Gastroesophageal sphincter (tissue), 4 donors: ENCODE measurements around the gene HBG1. TPM values are rescaled to one million over a fixed set of nuclear protein-coding genes. Genes with fewer than 3 reads are reported as not detected.

Experiments
- ATAC-seq: fragments of 150-250 bp; one replicate; pipeline ENCODE4 v1.9.1; 2016; ENCODE audit warnings: mild to moderate bottlenecking, moderate library complexity
- H3K27ac ChIP-seq, 4 donors: fragments of 200-600 bp; sonication (generic) in 3 of 4; 1 replicate in 3 of 4; 2 replicates in 1 of 4; pipeline ENCODE4 v1.5.1; 2016 to 2019
- H3K27me3 ChIP-seq: fragments of 200-600 bp; sonication (generic); one replicate; pipeline ENCODE4 v1.5.1; 2019
- H3K36me3 ChIP-seq, 2 donors: fragments of 200-600 bp; sonication (generic); one replicate each; pipeline ENCODE4 v1.5.1; 2019; ENCODE audit warnings: control low read depth in 1 of 2
- H3K4me1 ChIP-seq, 3 donors: fragments of 200-600 bp; sonication (generic); 1 replicate in 2 of 3; 2 replicates in 1 of 3; pipeline ENCODE4 v1.5.1; 2016 to 2019; ENCODE audit warnings: control low read depth in 2 of 3
- H3K4me3 ChIP-seq, 2 donors: fragments of 200-600 bp; sonication (generic); one replicate each; pipeline ENCODE4 v1.5.1; 2019; ENCODE audit warnings: mild to moderate bottlenecking in 1 of 2, moderate library complexity in 1 of 2
- H3K9me3 ChIP-seq, 3 donors: fragments of 200-600 bp; sonication (generic); one replicate each; pipeline ENCODE4 v1.5.1; 2017 to 2019; ENCODE audit warnings: control low read depth in 2 of 3
- CTCF ChIP-seq, 4 experiments: fragments of 200-600 bp in 2 of 4; fragments of 450-650 bp in 2 of 4; sonication (generic) in 1 of 4; IDR thresholded peaks; one replicate each; pipeline ENCODE4 v1.5.1; 2017 to 2019; ENCODE audit warnings: antibody characterized with exemption in 4 of 4, mild to moderate bottlenecking in 2 of 4, moderate library complexity in 2 of 4
- EP300 ChIP-seq: sonication (generic); formaldehyde crosslinking; IDR thresholded peaks from one replicate; pipeline ENCODE4 v1.6.1; 2017; ENCODE audit warnings: antibody characterized with exemption, mild to moderate bottlenecking
- POLR2A ChIP-seq, 2 donors: fragments of 450-650 bp; IDR thresholded peaks; one replicate each; pipeline ENCODE4 v1.6.1; 2017; ENCODE audit warnings: antibody characterized with exemption in 2 of 2, mild to moderate bottlenecking in 2 of 2, moderate library complexity in 1 of 2
- POLR2AphosphoS5 ChIP-seq: sonication (generic); formaldehyde crosslinking; IDR thresholded peaks from one replicate; pipeline ENCODE4 v1.6.1; 2017; ENCODE audit warnings: antibody characterized with exemption
- WGBS, 2 donors: methylation state at CpG; one replicate each; pipeline ENCODE4 v1.1.5; 2018; ENCODE audit warnings: low coverage in 1 of 2; 5-methylcytosine and 5-hydroxymethylcytosine counted together
- total RNA-seq, 4 donors: library from RNA; depleted of rRNA; stranded (reverse); fragments of >200 nt; gene quantifications; one replicate each; pipeline ENCODE4 v1.1.0, GENCODE V29; 2016

HBG1 gene
- total RNA-seq, 4 donors from 2014 or later = not detected

GRCh38 chr11:5200582-5200981 is 49.1 kb downstream of the HBG1 start, which contains the start of gene OR51V1:
TSS of gene OR51V1 (minus strand) at chr11:5200682. CDS start at chr11:5200682, 0 bp downstream.
- 50 to 57% methylated on average over 1 of the region's 1 CpG for WGBS, 2 donors
- Histone ChIP-seq H3K4me1 (no peaks in the 10 kb centered on the region), H3K27ac (no peak within 1 kb of the TSS), H3K9me3 (no peaks in the 10 kb centered on the region), H3K36me3 (no peaks in the 10 kb centered on the region), H3K4me3 (no peak within 1 kb of the TSS), H3K27me3 (no peaks in the 10 kb centered on the region)
- TF ChIP-seq POLR2A (IDR thresholded peaks at IDR 0.05) (no peak), POLR2AphosphoS5 (no peak), EP300 (no peak), CTCF (IDR thresholded peaks at IDR 0.05) (no peak)
- no peak for ATAC-seq

GRCh38 chr11:5198285-5198684 is 51.4 kb downstream of the HBG1 start:
- no peaks in the 10 kb centered on the region for H3K36me3 ChIP-seq
- H3K4me1 ChIP-seq = no peaks in the 10 kb centered on the region
- TF ChIP-seq POLR2A (IDR thresholded peaks at IDR 0.05) (no peak), EP300 (no peak), POLR2AphosphoS5 (no peak), CTCF (IDR thresholded peaks at IDR 0.05) (no peak)
- no peak for ATAC-seq
- no peaks in the 10 kb centered on the region for H3K27me3 ChIP-seq
- no peak overlapping the region for H3K4me3 ChIP-seq
- H3K9me3 ChIP-seq = no peaks in the 10 kb centered on the region
- no peak overlapping the region for H3K27ac ChIP-seq

Other genes starting within 250 kb of the HBG1 start
- not detected for gene OR52J3, start 203.3 kb downstream of the HBG1 start, total RNA-seq
- gene OR52E2, start 190.2 kb downstream of the HBG1 start, total RNA-seq = not detected
- gene OR52E1, start 180.3 kb downstream of the HBG1 start, total RNA-seq = not detected
- under 1 TPM in 1 of 4 donors, not detected in 3; 0.12 TPM for gene OR52A5, start 111.5 kb downstream of the HBG1 start, total RNA-seq
- not detected for gene OR52A1, start 95.1 kb downstream of the HBG1 start, total RNA-seq
- gene OR51V1, start 49.2 kb downstream of the HBG1 start, total RNA-seq = not detected
- 100 to 1,000 TPM in 2 of 4 donors, 10 to 100 TPM in 1, not detected in 1; 16.1 to 148 (median 132) TPM for gene HBB, start 22.8 kb downstream of the HBG1 start, total RNA-seq
- not detected for gene HBD, start 15.4 kb downstream of the HBG1 start, total RNA-seq
- gene HBG2, start 4.9 kb upstream of the HBG1 start, total RNA-seq = not detected
- gene HBE1, start 20.1 kb upstream of the HBG1 start, total RNA-seq = under 1 TPM in 1 of 4 donors, not detected in 3; 0.67 TPM
- gene OR51B4, start 52.1 kb upstream of the HBG1 start, total RNA-seq = not detected
- gene OR51B2, start 74.4 kb upstream of the HBG1 start, total RNA-seq = under 1 TPM in 1 of 4 donors, not detected in 3; 0.67 TPM
- not detected for gene OR51B5, start 93.7 kb upstream of the HBG1 start, total RNA-seq
- gene OR51B6, start 101.7 kb upstream of the HBG1 start, total RNA-seq = not detected
- gene OR51M1, start 134.0 kb upstream of the HBG1 start, total RNA-seq = not detected
- not detected for gene OR51Q1, start 172.3 kb upstream of the HBG1 start, total RNA-seq
- gene OR51I1, start 191.7 kb upstream of the HBG1 start, total RNA-seq = not detected
- not detected for gene OR51I2, start 199.5 kb upstream of the HBG1 start, total RNA-seq
- gene OR52D1, start 238.8 kb upstream of the HBG1 start, total RNA-seq = not detected